Stimulated activated CD4-positive, alpha-beta T cell treated with anti-CD3 and anti-CD28 coated beads, Interleukin-1b, Interleukin-23, amount 100 ng/mL, for 24 hours (primary cell): ENCODE results near the gene PDZD7.
A peak's percentile ranks its signal among the peaks of the same experiment; 100 is the strongest.

Experiments
- DNase-seq, 4 experiments: peaks; one replicate each; pipeline ENCODE4 v3.0.0-alpha.2; 2020; ENCODE audit warnings: low read depth in 4 of 4, low spot score in 1 of 4

PDZD7 gene

DNA sequence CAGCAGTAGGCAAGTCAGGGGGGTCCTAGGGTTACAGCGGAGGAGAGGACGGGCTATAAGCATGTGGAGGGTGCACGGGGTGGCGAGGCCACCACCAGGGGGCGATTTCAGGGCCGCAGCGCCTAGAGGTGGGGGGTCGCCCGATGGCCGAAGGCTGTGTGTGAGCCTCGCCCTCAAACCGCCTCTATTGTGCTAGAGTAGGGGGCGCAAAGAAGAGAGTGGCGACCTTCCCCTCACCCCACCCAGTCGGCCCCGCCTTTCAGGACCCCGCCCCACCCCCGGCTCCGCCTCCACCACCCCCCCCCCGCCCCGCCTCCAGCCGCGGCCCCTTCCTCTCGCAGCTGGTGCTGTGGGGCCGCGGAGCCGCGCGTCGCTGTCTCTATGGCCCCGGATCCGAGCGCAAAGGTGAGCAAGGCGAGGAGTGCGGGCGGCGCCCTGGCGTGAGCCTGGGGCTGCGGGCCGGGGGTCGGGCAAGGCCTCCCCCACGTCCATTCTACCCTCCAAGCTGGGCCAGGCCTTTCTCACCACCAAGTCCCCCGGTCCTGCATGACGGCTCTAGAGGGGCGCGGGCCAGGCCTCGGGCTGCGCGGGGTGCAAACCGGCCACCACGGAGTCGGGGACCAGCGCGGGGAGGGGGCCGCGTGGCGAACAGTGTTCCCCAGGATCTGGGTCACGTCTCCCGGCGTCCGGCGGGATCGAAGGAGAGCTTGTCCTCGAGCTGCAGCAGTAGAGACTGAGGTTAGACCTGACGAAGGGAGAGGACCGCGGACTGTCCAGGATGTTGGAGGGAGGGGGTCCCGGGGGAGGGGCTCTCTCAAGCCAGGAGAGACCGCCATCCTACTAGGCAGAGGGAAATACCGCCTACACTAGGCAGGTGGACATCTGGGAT is 61.5 kb downstream of the PDZD7 start, which contains the start of gene SEMA4G:
Gene SEMA4G, plus strand, starts transcription at position 318 of the 889 bp plus-strand sequence. CDS start 3,409 bp downstream, outside the sequence.
- peak in 2 of 4 experiments; percentile 26 to 28 for DNase-seq

- DNase-seq = no peak
Measured at GRCh38 chr10:100968863-100969186, 62.1 kb downstream of the PDZD7 start.

GRCh38 chr10:100968062-100968736 is 62.7 kb downstream of the PDZD7 start:
- DNase-seq = no peak

DNA sequence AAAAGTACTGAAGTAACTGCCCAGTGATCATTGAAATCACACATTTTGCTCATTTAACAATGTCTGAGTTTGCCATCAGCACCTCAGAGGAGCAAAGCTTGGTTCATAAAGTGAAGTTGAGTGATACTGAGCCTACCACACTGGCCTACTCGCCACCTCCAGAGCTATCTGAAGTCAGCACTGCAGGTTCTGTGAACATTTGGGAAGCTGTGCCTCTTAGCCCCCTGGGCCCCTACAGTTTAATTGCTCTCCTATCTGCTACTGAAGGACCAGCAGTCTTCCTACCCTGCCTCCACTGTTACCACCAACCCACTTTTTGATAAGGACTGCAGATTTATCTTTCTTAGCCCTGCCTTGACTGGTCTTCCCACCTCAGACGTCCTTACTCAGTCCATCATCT is 63.6 kb downstream of the PDZD7 start:
- no peak for DNase-seq

- no peak for DNase-seq
Measured at GRCh38 chr10:100966887-100967286, 64.0 kb downstream of the PDZD7 start.

DNA sequence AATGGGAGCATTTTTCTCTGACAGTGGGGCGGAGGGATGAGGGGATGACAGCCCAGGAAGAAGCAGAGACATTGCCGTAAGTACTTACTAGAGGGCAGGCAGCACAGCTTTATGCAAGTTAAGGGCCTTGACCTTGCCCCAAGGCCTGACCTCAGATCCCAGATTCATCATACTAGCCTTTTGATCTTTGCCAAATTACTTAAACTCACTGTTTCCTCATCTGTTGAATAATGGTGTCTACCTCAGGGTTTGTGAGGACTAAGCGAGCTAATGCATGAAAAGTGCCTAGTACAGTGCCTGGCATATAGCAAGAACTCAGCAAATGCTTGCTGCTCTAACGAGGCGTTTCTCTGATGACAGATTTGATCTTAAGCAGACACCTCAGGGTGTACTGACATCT is 65.1 kb downstream of the PDZD7 start:
- no peak for DNase-seq

DNA sequence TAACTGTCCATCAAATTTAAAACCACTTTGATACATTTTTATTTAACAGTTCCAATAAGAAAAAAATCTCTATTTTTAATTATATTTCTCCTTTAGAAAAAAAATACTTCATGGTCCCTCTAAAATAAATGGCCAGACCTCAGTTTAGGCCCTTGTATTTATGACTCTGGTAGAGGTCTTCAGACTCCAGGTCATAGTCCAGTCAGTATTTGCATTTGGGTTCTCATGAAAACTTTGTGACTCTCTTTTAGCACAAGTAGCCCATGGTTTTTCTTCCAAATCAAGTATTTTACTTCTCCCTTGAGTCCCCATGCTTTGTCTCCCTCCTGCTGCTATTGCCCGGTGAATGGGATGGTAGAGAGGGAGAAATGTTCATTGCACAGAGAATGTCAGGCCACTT is 67.1 kb downstream of the PDZD7 start:
- no peak for DNase-seq

- DNase-seq = no peak
Measured at GRCh38 chr10:100962351-100963080, 68.4 kb downstream of the PDZD7 start.

GRCh38 chr10:100960251-100960650 is 70.7 kb downstream of the PDZD7 start:
- no peak for DNase-seq
